Neural cell (in vitro differentiated cells): ENCODE results near the gene LGR4. TPM values are rescaled to one million over a fixed set of nuclear protein-coding genes. Genes with fewer than 3 reads are reported as not detected.

Source experiments
- H2AFZ ChIP-seq: fragments of 200-600, 300-800 bp; sonication (generic), shearing (Covaris generic); 2 replicates; pipeline ENCODE4 v1.6.0; 2014; ENCODE audit warnings: low read depth, mild to moderate bottlenecking, antibody characterized with exemption, low read length, moderate library complexity
- H3F3A ChIP-seq: fragments of 200-600 bp; shearing (Covaris generic); 2 replicates; pipeline ENCODE4 v1.6.1; 2016; ENCODE audit warnings: mild to moderate bottlenecking, moderate library complexity, mixed read lengths, antibody characterized with exemption, low read length; ENCODE audit not compliant: insufficient read depth, poor library complexity, severe bottlenecking
- H3K27ac ChIP-seq: fragments of 200-600, 300-800 bp; sonication (generic), shearing (Covaris generic); 2 replicates; pipeline ENCODE4 v1.5.1; 2014; ENCODE audit warnings: mild to moderate bottlenecking, low read length, moderate library complexity
- H3K27me3 ChIP-seq: fragments of 300-800, 200-600 bp; sonication (generic), shearing (Covaris generic); 2 replicates; pipeline ENCODE4 v1.6.0; 2014; ENCODE audit warnings: mild to moderate bottlenecking, low read depth, low read length, moderate library complexity; ENCODE audit not compliant: insufficient read depth
- H3K36me3 ChIP-seq: fragments of 300-800, 200-600 bp; sonication (generic), shearing (Covaris generic); 2 replicates; pipeline ENCODE4 v1.5.1; 2014; ENCODE audit warnings: mild to moderate bottlenecking, antibody characterized with exemption, low read length, moderate library complexity; ENCODE audit not compliant: insufficient read depth
- H3K4me2 ChIP-seq: fragments of 300-800, 200-600 bp; sonication (generic), shearing (Covaris generic); 2 replicates; pipeline ENCODE4 v1.6.0; 2014; ENCODE audit warnings: mild to moderate bottlenecking, low read length
- H3K4me3 ChIP-seq: fragments of 300-800, 200-600 bp; sonication (generic), shearing (Covaris generic); 2 replicates; pipeline ENCODE4 v1.5.1; 2014; ENCODE audit warnings: mild to moderate bottlenecking, low read length, moderate library complexity
- H3K79me2 ChIP-seq: fragments of 200-600 bp; shearing (Covaris generic); replicated peaks from 2 replicates; pipeline ENCODE4 v1.6.0; 2014; ENCODE audit warnings: mild to moderate bottlenecking, low read length, moderate library complexity; ENCODE audit not compliant: insufficient read depth
- H3K9ac ChIP-seq: fragments of 300-800, 200-600 bp; sonication (generic), shearing (Covaris generic); 2 replicates; pipeline ENCODE4 v1.6.1; 2016; ENCODE audit warnings: mild to moderate bottlenecking, low read length, mixed read lengths
- H3K9me2 ChIP-seq: fragments of 200-600 bp; shearing (Covaris generic); 2 replicates; pipeline ENCODE4 v1.6.1; 2016; ENCODE audit warnings: mild to moderate bottlenecking, low read length, mixed read lengths; ENCODE audit not compliant: insufficient read depth
- H3K9me3 ChIP-seq: fragments of 200-600, 300-800 bp; sonication (generic), shearing (Covaris generic); 2 replicates; pipeline ENCODE4 v1.6.1; 2016; ENCODE audit warnings: mild to moderate bottlenecking, mixed run types, low read length, moderate library complexity, mixed read lengths
- H4K20me1 ChIP-seq: fragments of 200-600 bp; shearing (Covaris generic); 2 replicates; pipeline ENCODE4 v1.6.1; 2016; ENCODE audit warnings: mild to moderate bottlenecking, mixed run types; ENCODE audit not compliant: insufficient read depth
- EP300 ChIP-seq: fragments of 450-650 bp; conservative IDR thresholded peaks from 2 replicates; pipeline ENCODE4 v1.6.1; 2014; ENCODE audit warnings: antibody characterized with exemption, mild to moderate bottlenecking, moderate library complexity; ENCODE audit not compliant: poor library complexity, severe bottlenecking
- EZH2 ChIP-seq: fragments of 200-600, 300-800 bp; shearing (Covaris generic), sonication (generic); IDR thresholded peaks from 2 replicates; pipeline ENCODE4 v1.6.1; 2014; ENCODE audit warnings: antibody characterized with exemption, low read length, borderline replicate concordance, mild to moderate bottlenecking; ENCODE audit not compliant: insufficient read depth, poor library complexity, severe bottlenecking
- MXI1 ChIP-seq: fragments of 450-650 bp; conservative IDR thresholded peaks from 2 replicates; pipeline ENCODE4 v1.6.1; 2014; ENCODE audit warnings: antibody characterized with exemption, mild to moderate bottlenecking; ENCODE audit not compliant: poor library complexity, severe bottlenecking
- POLR2AphosphoS5 ChIP-seq: IDR thresholded peaks from 2 replicates; pipeline ENCODE4 v1.6.1; 2012
- RAD21 ChIP-seq: fragments of 450-650 bp; conservative IDR thresholded peaks from 2 replicates; pipeline ENCODE4 v1.6.1; 2014; ENCODE audit warnings: antibody characterized with exemption, mild to moderate bottlenecking, moderate library complexity
- SMC3 ChIP-seq: fragments of 450-650 bp; conservative IDR thresholded peaks from 2 replicates; pipeline ENCODE4 v1.6.1; 2014; ENCODE audit warnings: antibody characterized with exemption, mild to moderate bottlenecking, moderate library complexity; ENCODE audit not compliant: poor library complexity
- TAF1 ChIP-seq: IDR thresholded peaks from 2 replicates; pipeline ENCODE4 v1.6.1; 2012; ENCODE audit warnings: low read depth
- polyA plus RNA-seq: library from polyadenylated mRNA; depleted of rRNA; stranded (reverse); fragments of >200 nt; gene quantifications from 2 replicates; pipeline ENCODE4 v1.2.3, GENCODE V29; 2014
- TF ChIP-seq, protein P1 (sequence below): IDR thresholded peaks from 2 replicates; pipeline ENCODE4 v1.6.1; 2012; ENCODE audit warnings: borderline replicate concordance
- TF ChIP-seq, protein P2 (sequence below): fragments of 450-650 bp; IDR thresholded peaks from 2 replicates; pipeline ENCODE4 v1.5.1; 2014; ENCODE audit warnings: antibody characterized with exemption, mild to moderate bottlenecking, moderate library complexity; ENCODE audit not compliant: poor library complexity, severe bottlenecking

LGR4 gene
- polyA plus RNA-seq, 1 donor from 2014 or later = 11.2 TPM

- Histone ChIP-seq H3K27me3 (no peaks in the 10 kb centered on the region), H3K9ac (no peak overlapping the region), H3K9me3 (no peaks in the 10 kb centered on the region), H3F3A (no peaks in the 10 kb centered on the region), H4K20me1 (no peaks in the 10 kb centered on the region), H3K4me2 (no peak overlapping the region), H3K4me3 (no peak overlapping the region), H3K9me2 (no peaks in the 10 kb centered on the region), H3K79me2 (peaks cover 2% of the 10 kb centered on the region), H2AFZ (no peak overlapping the region), H3K36me3 (no peaks in the 10 kb centered on the region), H3K27ac (no peak overlapping the region)
- no peak for TF ChIP-seq EP300
- TF ChIP-seq RAD21 = no peak
- TF ChIP-seq, protein P1, sequence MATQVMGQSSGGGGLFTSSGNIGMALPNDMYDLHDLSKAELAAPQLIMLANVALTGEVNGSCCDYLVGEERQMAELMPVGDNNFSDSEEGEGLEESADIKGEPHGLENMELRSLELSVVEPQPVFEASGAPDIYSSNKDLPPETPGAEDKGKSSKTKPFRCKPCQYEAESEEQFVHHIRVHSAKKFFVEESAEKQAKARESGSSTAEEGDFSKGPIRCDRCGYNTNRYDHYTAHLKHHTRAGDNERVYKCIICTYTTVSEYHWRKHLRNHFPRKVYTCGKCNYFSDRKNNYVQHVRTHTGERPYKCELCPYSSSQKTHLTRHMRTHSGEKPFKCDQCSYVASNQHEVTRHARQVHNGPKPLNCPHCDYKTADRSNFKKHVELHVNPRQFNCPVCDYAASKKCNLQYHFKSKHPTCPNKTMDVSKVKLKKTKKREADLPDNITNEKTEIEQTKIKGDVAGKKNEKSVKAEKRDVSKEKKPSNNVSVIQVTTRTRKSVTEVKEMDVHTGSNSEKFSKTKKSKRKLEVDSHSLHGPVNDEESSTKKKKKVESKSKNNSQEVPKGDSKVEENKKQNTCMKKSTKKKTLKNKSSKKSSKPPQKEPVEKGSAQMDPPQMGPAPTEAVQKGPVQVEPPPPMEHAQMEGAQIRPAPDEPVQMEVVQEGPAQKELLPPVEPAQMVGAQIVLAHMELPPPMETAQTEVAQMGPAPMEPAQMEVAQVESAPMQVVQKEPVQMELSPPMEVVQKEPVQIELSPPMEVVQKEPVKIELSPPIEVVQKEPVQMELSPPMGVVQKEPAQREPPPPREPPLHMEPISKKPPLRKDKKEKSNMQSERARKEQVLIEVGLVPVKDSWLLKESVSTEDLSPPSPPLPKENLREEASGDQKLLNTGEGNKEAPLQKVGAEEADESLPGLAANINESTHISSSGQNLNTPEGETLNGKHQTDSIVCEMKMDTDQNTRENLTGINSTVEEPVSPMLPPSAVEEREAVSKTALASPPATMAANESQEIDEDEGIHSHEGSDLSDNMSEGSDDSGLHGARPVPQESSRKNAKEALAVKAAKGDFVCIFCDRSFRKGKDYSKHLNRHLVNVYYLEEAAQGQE = no peak
- TF ChIP-seq MXI1 = no peak
- TF ChIP-seq EZH2 = no peak
These were observed 65.9 kb downstream of the LGR4 start for GRCh38 chr11:27406498-27407354.

DNA sequence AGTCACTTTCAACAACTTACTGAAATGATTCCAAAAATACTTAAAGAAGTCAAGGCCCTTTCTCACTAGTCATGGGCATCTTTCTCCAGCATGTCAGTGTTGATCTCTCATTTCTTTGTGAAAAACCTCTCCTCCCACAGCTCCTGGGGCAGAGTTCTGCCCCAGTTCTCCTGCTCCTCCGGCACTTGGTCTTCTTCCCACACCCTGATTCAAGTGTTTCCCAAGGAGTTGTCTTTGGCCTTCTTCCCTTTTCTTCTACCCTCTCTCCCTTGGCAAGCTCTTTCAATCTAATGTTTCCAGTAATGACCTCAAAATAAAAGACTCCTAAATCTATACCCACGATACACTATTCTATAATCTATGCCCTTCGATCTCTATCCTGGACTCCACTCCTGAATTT lies 67.5 kb downstream of the LGR4 start:
- Histone ChIP-seq H3K27me3 (no peaks in the 10 kb centered on the region), H3K9ac (no peak overlapping the region), H3K4me3 (no peak overlapping the region), H2AFZ (no peak overlapping the region), H3K79me2 (peaks cover 3% of the 10 kb centered on the region), H3K36me3 (no peaks in the 10 kb centered on the region), H3F3A (no peaks in the 10 kb centered on the region), H3K4me2 (no peak overlapping the region), H3K27ac (no peak overlapping the region), H3K9me2 (no peaks in the 10 kb centered on the region), H4K20me1 (no peaks in the 10 kb centered on the region), H3K9me3 (no peaks in the 10 kb centered on the region)
- TF ChIP-seq MXI1 = no peak
- no peak for TF ChIP-seq RAD21
- TF ChIP-seq, protein P2, sequence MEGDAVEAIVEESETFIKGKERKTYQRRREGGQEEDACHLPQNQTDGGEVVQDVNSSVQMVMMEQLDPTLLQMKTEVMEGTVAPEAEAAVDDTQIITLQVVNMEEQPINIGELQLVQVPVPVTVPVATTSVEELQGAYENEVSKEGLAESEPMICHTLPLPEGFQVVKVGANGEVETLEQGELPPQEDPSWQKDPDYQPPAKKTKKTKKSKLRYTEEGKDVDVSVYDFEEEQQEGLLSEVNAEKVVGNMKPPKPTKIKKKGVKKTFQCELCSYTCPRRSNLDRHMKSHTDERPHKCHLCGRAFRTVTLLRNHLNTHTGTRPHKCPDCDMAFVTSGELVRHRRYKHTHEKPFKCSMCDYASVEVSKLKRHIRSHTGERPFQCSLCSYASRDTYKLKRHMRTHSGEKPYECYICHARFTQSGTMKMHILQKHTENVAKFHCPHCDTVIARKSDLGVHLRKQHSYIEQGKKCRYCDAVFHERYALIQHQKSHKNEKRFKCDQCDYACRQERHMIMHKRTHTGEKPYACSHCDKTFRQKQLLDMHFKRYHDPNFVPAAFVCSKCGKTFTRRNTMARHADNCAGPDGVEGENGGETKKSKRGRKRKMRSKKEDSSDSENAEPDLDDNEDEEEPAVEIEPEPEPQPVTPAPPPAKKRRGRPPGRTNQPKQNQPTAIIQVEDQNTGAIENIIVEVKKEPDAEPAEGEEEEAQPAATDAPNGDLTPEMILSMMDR = no peak
- TF ChIP-seq EP300 = no peak
- no peak for TF ChIP-seq SMC3
- TF ChIP-seq TAF1 = no peak
- TF ChIP-seq POLR2AphosphoS5 = no peak
- TF ChIP-seq EZH2 = no peak
- TF ChIP-seq, protein P1 = no peak
